GM21360 (cell line): ENCODE data around the gene TSPAN14.

Experiments
- ATAC-seq: cut with Tn5 transposase; IDR thresholded peaks from one replicate; pipeline ENCODE4 v1.9.1; 2021; ENCODE audit warnings: mild to moderate bottlenecking, moderate library complexity; ENCODE audit not compliant: unreplicated experiment

Gene TSPAN14

DNA sequence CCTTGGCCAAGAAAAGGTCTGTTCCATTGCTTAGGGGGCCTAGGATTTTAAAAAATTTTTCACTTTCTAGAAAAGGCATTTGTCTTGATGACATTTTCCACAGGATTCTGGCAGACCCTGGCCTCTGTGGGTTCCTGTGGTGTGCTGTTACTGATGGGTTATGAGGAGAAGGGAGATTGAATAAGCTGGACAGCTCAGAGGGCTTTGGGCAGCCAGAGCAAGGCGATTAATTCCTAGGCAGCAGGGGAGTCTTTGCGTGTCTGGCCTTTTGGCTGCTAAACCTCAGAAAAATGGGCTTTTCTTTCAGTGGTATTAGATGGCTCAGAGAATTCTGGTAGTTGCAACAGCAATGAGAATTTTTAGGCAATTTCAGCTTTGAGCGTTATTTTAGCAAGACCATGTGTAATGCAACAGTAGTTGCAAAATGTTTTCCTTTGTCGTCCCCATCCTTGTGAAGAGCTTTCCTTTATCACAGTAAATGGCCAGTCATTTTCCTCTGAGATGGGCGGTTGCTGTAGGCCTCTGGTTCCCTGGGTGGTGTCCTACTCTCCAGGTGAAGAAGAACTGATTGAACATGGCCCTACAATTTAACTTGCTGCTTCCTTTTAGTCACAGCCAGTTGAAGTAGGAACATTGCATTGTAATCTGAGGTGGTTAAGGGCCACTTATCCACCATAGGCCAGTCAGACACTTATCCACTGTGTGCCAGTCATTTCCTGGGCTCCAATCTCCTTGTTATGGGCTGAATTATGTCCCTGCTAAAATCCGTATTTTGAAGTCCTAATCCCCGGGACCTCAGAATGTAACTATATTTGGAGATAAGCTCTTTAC is 126.7 kb downstream of the TSPAN14 start:
- no peak for ATAC-seq

GRCh38 chr10:80581469-80581835 is 127.3 kb downstream of the TSPAN14 start:
- ATAC-seq = no peak

- no peak for ATAC-seq
These were observed 128.3 kb downstream of the TSPAN14 start for GRCh38 chr10:80582286-80582960.
